ENCODE data around the gene KRT39. TPM values are rescaled to one million over a fixed set of nuclear protein-coding genes. Genes with fewer than 3 reads are reported as not detected.

KRT39 gene
- total and polyA plus RNA-seq, 2 donors (not counting 3 experiments of a cell fraction or from before 2014, with no cell fraction given): not detected

- dilution Hi-C loops (cut with MboI; ENCODE audit: extremely low pct_ligation_motif_present, low sequenced_read_pairs) (no loop called here), intact Hi-C loops (cut with micrococcal nuclease) (no loop called here)
- TF ChIP-seq POLR2A (IDR thresholded peaks at IDR 0.05; ENCODE audit: low read depth, low read length) (no peak), JUN (IDR thresholded peaks at IDR 0.05; ENCODE audit: borderline replicate concordance, insufficient read depth, insufficient read length, low read depth) (no peak), CTCF (IDR thresholded peaks at IDR 0.05; ENCODE audit: extremely low read depth in 1 of 2, insufficient read depth in 1 of 2, low read depth in 1 of 2, low read length in 2 of 2) (no peak), GATA2 (IDR thresholded peaks at IDR 0.05; ENCODE audit: insufficient read depth, insufficient read length, low read depth, low read length) (no peak), EZH2 (IDR thresholded peaks at IDR 0.05; ENCODE audit: borderline replicate concordance, low read depth, low read length, severe bottlenecking) (no peak), POLR2AphosphoS5 (IDR thresholded peaks at IDR 0.05; ENCODE audit: insufficient read depth, low read depth, low read length) (no peak), FOS (IDR thresholded peaks at IDR 0.05; ENCODE audit: borderline replicate concordance, insufficient read depth, low read length) (no peak), MYC (IDR thresholded peaks at IDR 0.05; ENCODE audit: low read depth, low read length) (no peak), MAX (IDR thresholded peaks at IDR 0.05; ENCODE audit: insufficient read depth, insufficient read length) (no peak)
- ChIA-PET POLR2A (no interaction called here), CTCF (no interaction called here)
- no peaks in the 10 kb centered on the region for H4K20me1 ChIP-seq (replicated peaks; ENCODE audit: control insufficient read depth, extremely low read depth, insufficient read depth, low read length)
- H3K4me1 ChIP-seq (ENCODE audit: control insufficient read depth, extremely low read depth, insufficient read depth, low read length): no peaks in the 10 kb centered on the region
- H3K4me2 ChIP-seq (ENCODE audit: insufficient read depth, low read length): no peak overlapping the region
- H3K9me1 ChIP-seq (replicated peaks; ENCODE audit: control insufficient read depth, extremely low read depth, insufficient read depth, low read length): no peaks in the 10 kb centered on the region
- H3K4me3 ChIP-seq (replicated peaks in 1 of 3; ENCODE audit: insufficient read depth in 1 of 3, low read depth in 1 of 3, low read length in 3 of 3): no peak overlapping the region
- no peak for FAIRE-seq
- no peak for DNase-seq (ENCODE audit: low read depth, low spot score)
- H3K36me3 ChIP-seq (ENCODE audit: control insufficient read depth in 2 of 2, extremely low read depth in 1 of 2, insufficient read depth in 2 of 2, low read length in 2 of 2): no peaks in the 10 kb centered on the region
- BruUV-seq (replicated peaks): no TSS peak
- H3K27me3 ChIP-seq (ENCODE audit: control insufficient read depth in 2 of 2, insufficient read depth in 2 of 2, low read length in 2 of 2): peaks cover 0 to 1% of the 10 kb centered on the region in 2 experiments
- no peak overlapping the region for H3K27ac ChIP-seq (ENCODE audit: insufficient read depth, low read depth, low read length)
- H3K9me3 ChIP-seq (replicated peaks; ENCODE audit: control insufficient read depth, insufficient read depth, low read length): no peaks in the 10 kb centered on the region
- H2AFZ ChIP-seq (ENCODE audit: low read depth, low read length): no peak overlapping the region
- no peak overlapping the region for H3K9ac ChIP-seq (replicated peaks; ENCODE audit: extremely low read depth, insufficient read depth, low read length)
- no peaks in the 10 kb centered on the region for H3K79me2 ChIP-seq (ENCODE audit: control insufficient read depth, insufficient read depth, low read length)
Observed at GRCh38 chr17:41013181-41013580, 46.4 kb upstream of the KRT39 start.

All from endothelial cell of umbilical vein (primary cell).